G401.6 (cell line): ENCODE results near the gene ALPK3.

ENCODE experiments used
- FAIRE-seq: peaks from 2 replicates; lab custom pipeline; 2012; peaks lifted over from hg19 to GRCh38; lab: Jason Lieb, UNC

Gene ALPK3

GRCh38 chr15:84816694-84817465 is at the start of gene ALPK3:
ALPK3 (plus strand) TSS chr15:84817356; CDS start chr15:84817453, 97 bp downstream.
- no peak for FAIRE-seq

GRCh38 chr15:84772031-84772430 is 45.1 kb upstream of the ALPK3 start:
- FAIRE-seq: no peak

- FAIRE-seq: no peak
Observed at GRCh38 chr15:84772467-84772866, 44.7 kb upstream of the ALPK3 start.

GRCh38 chr15:84773716-84774115 is 43.4 kb upstream of the ALPK3 start:
- no peak for FAIRE-seq

- FAIRE-seq: no peak
Observed at GRCh38 chr15:84775867-84776449, 41.2 kb upstream of the ALPK3 start.

- no peak for FAIRE-seq
Observed at GRCh38 chr15:84778194-84778593, 39.0 kb upstream of the ALPK3 start.

GRCh38 chr15:84780492-84780891 is 36.7 kb upstream of the ALPK3 start:
- FAIRE-seq: no peak

- no peak for FAIRE-seq
Observed at GRCh38 chr15:84781495-84781894, 35.7 kb upstream of the ALPK3 start.

- FAIRE-seq: no peak
Observed at GRCh38 chr15:84782346-84782745, 34.8 kb upstream of the ALPK3 start.

GRCh38 chr15:84783493-84784251 is 33.5 kb upstream of the ALPK3 start:
- FAIRE-seq: no peak

GRCh38 chr15:84784262-84784661 is 32.9 kb upstream of the ALPK3 start:
- FAIRE-seq: no peak

GRCh38 chr15:84785053-84785452 is 32.1 kb upstream of the ALPK3 start:
- no peak for FAIRE-seq

- FAIRE-seq: no peak
Observed at GRCh38 chr15:84788500-84788899, 28.7 kb upstream of the ALPK3 start.

GRCh38 chr15:84789762-84790161 is 27.4 kb upstream of the ALPK3 start:
- no peak for FAIRE-seq

GRCh38 chr15:84790676-84791075 is 26.5 kb upstream of the ALPK3 start:
- no peak for FAIRE-seq

- no peak for FAIRE-seq
Observed at GRCh38 chr15:84791763-84792162, 25.4 kb upstream of the ALPK3 start.

- no peak for FAIRE-seq
Observed at GRCh38 chr15:84793431-84794161, 23.6 kb upstream of the ALPK3 start.

- no peak for FAIRE-seq
Observed at GRCh38 chr15:84794162-84794547, 23.0 kb upstream of the ALPK3 start.

GRCh38 chr15:84795186-84795585 is 22.0 kb upstream of the ALPK3 start:
- FAIRE-seq: no peak

GRCh38 chr15:84797212-84797611 is 19.9 kb upstream of the ALPK3 start:
- FAIRE-seq: no peak

- FAIRE-seq: no peak
Observed at GRCh38 chr15:84797801-84798200, 19.4 kb upstream of the ALPK3 start.

- no peak for FAIRE-seq
Observed at GRCh38 chr15:84798436-84798946, 18.7 kb upstream of the ALPK3 start.
